ENCODE data around the gene GNG7. TPM values are rescaled to one million over a fixed set of nuclear protein-coding genes. Genes with fewer than 3 reads are reported as not detected.

GNG7 gene
- polyA plus RNA-seq, 3 donors, result 1.1 to 1.6 (median 1.3) TPM

GRCh38 chr19:2500156-2500555 lies 202.3 kb downstream of the GNG7 start:
- H3K79me2 ChIP-seq (ENCODE audit: insufficient read depth, low read length), result no peaks in the 10 kb centered on the region
- H3K4me3 ChIP-seq (replicated peaks in 1 of 3; ENCODE audit: low read depth in 2 of 3, low read length in 3 of 3), result no peak overlapping the region
- H3K27me3 ChIP-seq (ENCODE audit: control insufficient read depth in 2 of 2, insufficient read depth in 2 of 2, low read length in 2 of 2), result no peaks in the 10 kb centered on the region
- intact Hi-C loops (cut with micrococcal nuclease), result no loop called here
- no peak overlapping the region for H3K9ac ChIP-seq (ENCODE audit: insufficient read depth, low read length, poor library complexity, severe bottlenecking)
- H3K36me3 Mint-ChIP-seq, result no peaks in the 10 kb centered on the region
- H3K27ac Mint-ChIP-seq, result peak overlapping the region in 1 of 7 donors; percentile 16
- no peaks in the 10 kb centered on the region for H4K20me1 ChIP-seq (ENCODE audit: insufficient read depth, low read length)
- no peak overlapping the region for H3K4me3 Mint-ChIP-seq
- peaks cover 0 to 4% (median 0%) of the 10 kb centered on the region in 7 donors for H3K9me3 Mint-ChIP-seq
- H3K36me3 ChIP-seq (replicated peaks in 1 of 2; ENCODE audit: control insufficient read depth in 1 of 2, insufficient read depth in 2 of 2, low read length in 2 of 2), result no peaks in the 10 kb centered on the region
- TF ChIP-seq CTCF (IDR thresholded peaks at IDR 0.05), result no peak
- DNase-seq, result no peak
- no peak overlapping the region for H3K27ac ChIP-seq (ENCODE audit: low read depth in 1 of 2, low read length in 2 of 2)
- H2AFZ ChIP-seq (ENCODE audit: insufficient read depth, low read depth, low read length, poor library complexity, severe bottlenecking), result no peak overlapping the region
- no peaks in the 10 kb centered on the region for H3K9me3 ChIP-seq (replicated peaks in 1 of 2; ENCODE audit: control insufficient read depth in 1 of 2, insufficient read depth in 1 of 2, low read length in 2 of 2)
- WGBS (ENCODE audit: insufficient coverage), result 96% methylated on average over 8 of the region's 13 CpGs
- H3K4me1 Mint-ChIP-seq, result peaks cover 39% of the 10 kb centered on the region
- H3K27me3 Mint-ChIP-seq (ENCODE audit: low read depth in 3 of 3), result peaks cover 2 to 8% (median 8%) of the 10 kb centered on the region in 3 donors
- no peak overlapping the region for H3K4me2 ChIP-seq (replicated peaks; ENCODE audit: extremely low read depth, low read length, poor library complexity, severe bottlenecking)
- H3K4me1 ChIP-seq (ENCODE audit: control insufficient read depth in 1 of 2, insufficient read depth in 2 of 2, low read length in 2 of 2), result peaks cover 29 to 42% of the 10 kb centered on the region in 2 donors

GRCh38 chr19:2497186-2497585 lies 205.3 kb downstream of the GNG7 start:
- no peaks in the 10 kb centered on the region for H3K79me2 ChIP-seq (ENCODE audit: insufficient read depth, low read length)
- H2AFZ ChIP-seq (ENCODE audit: insufficient read depth, low read depth, low read length, poor library complexity, severe bottlenecking), result no peak overlapping the region
- H3K27ac Mint-ChIP-seq, result peak overlapping the region in 1 of 7 donors; percentile 6
- H3K9me3 Mint-ChIP-seq, result peaks cover 0 to 6% (median 0%) of the 10 kb centered on the region in 7 donors
- 96% methylated on average over 10 of the region's 10 CpGs for WGBS (ENCODE audit: insufficient coverage)
- peaks cover 21 to 41% of the 10 kb centered on the region in 2 donors for H3K4me1 ChIP-seq (ENCODE audit: control insufficient read depth in 1 of 2, insufficient read depth in 2 of 2, low read length in 2 of 2)
- no peaks in the 10 kb centered on the region for H3K36me3 ChIP-seq (replicated peaks in 1 of 2; ENCODE audit: control insufficient read depth in 1 of 2, insufficient read depth in 2 of 2, low read length in 2 of 2)
- TF ChIP-seq CTCF (IDR thresholded peaks at IDR 0.05), result no peak
- no peak overlapping the region for H3K4me3 Mint-ChIP-seq
- H3K27me3 ChIP-seq (ENCODE audit: control insufficient read depth in 2 of 2, insufficient read depth in 2 of 2, low read length in 2 of 2), result peaks cover 0 to 20% of the 10 kb centered on the region in 2 donors
- intact Hi-C loops (cut with micrococcal nuclease), result no loop called here
- no peak for DNase-seq
- no peaks in the 10 kb centered on the region for H3K9me3 ChIP-seq (replicated peaks in 1 of 2; ENCODE audit: control insufficient read depth in 1 of 2, insufficient read depth in 1 of 2, low read length in 2 of 2)
- peaks cover 0 to 4% of the 10 kb centered on the region in 2 donors for H3K36me3 Mint-ChIP-seq
- no peak overlapping the region for H3K27ac ChIP-seq (ENCODE audit: low read depth in 1 of 2, low read length in 2 of 2)
- H3K4me1 Mint-ChIP-seq, result peaks cover 29% of the 10 kb centered on the region
- no peak overlapping the region for H3K4me3 ChIP-seq (replicated peaks in 1 of 3; ENCODE audit: low read depth in 2 of 3, low read length in 3 of 3)
- H3K27me3 Mint-ChIP-seq (ENCODE audit: low read depth in 3 of 3), result peaks cover 22 to 31% (median 24%) of the 10 kb centered on the region in 3 donors
- H3K4me2 ChIP-seq (replicated peaks; ENCODE audit: extremely low read depth, low read length, poor library complexity, severe bottlenecking), result no peak overlapping the region
- no peaks in the 10 kb centered on the region for H4K20me1 ChIP-seq (ENCODE audit: insufficient read depth, low read length)
- no peak overlapping the region for H3K9ac ChIP-seq (ENCODE audit: insufficient read depth, low read length, poor library complexity, severe bottlenecking)
